ENCODE measurements around the gene FLVCR2. TPM values are rescaled to one million over a fixed set of nuclear protein-coding genes. Genes with fewer than 3 reads are reported as not detected.
A peak's percentile ranks its signal among the peaks of the same experiment; 100 is the strongest.

FLVCR2 gene
- polyA plus RNA-seq, 2 donors, result 1.2 to 2.2 TPM

DNA sequence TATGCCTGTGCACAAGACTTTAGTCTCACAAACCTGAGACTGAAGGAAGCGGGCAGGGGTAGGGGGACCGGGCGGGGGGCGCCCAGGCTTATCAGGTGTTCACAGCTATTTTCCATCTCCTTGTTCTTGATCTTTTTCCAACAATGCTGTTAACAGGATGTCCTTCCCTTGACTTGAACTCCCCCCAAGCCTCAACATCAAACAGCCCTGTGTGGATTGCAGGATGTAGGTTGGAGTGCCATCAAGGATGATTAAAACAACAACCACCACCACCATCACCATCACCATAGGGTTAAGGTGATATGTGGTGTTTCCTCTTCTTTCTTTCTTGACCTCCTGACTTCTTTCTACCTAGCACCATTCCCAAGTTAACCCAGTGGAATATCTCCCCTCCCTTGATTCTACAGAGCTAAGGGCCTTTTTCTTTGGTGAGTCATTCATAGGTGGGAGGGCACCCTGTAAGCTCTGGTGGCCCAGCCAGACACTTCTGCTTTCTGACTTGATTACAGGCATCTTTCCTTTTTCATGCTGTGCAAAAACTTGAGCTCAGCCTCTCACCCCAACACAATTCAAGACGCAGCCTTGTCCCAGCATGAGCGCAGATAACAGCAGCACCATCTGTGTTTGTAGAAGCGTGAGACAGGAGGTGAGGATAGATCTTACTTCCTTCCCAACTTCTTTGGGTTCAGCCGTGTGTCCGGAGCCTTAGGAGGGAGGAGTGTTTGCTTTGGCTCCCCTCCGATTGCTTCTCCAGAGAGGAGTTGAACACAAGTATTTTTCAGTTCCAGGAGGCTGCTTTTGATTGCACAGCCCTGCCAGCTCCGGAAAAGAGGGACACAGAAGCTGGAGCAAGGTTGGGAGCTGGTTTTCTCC, 26.8 kb downstream of the FLVCR2 start:
- Histone ChIP-seq H3K4me3 (ENCODE audit: low read depth in 1 of 2, low read length in 2 of 2) (no peak overlapping the region), H3K36me3 (ENCODE audit: control insufficient read depth in 2 of 2, insufficient read depth in 2 of 2, low read length in 1 of 2) (no peaks in the 10 kb centered on the region), H3K27ac (ENCODE audit: low read depth in 2 of 2, low read length in 1 of 2) (peak overlapping the region in 1 of 2 donors; percentile 63), H3K9me3 (ENCODE audit: control insufficient read depth in 2 of 2, insufficient read depth in 1 of 2, low read depth in 1 of 2, low read length in 1 of 2) (peaks cover 0 to 5% of the 10 kb centered on the region in 2 donors), H3K27me3 (ENCODE audit: control insufficient read depth in 1 of 2, insufficient read depth in 2 of 2, low read length in 2 of 2) (no peaks in the 10 kb centered on the region), H3K4me1 (ENCODE audit: control insufficient read depth in 2 of 2, insufficient read depth in 2 of 2, low read length in 1 of 2) (peaks cover 0 to 4% of the 10 kb centered on the region in 2 donors)
- WGBS, 2 donors, result 52 to 53% methylated on average over 11 of the region's 11 CpGs

DNA sequence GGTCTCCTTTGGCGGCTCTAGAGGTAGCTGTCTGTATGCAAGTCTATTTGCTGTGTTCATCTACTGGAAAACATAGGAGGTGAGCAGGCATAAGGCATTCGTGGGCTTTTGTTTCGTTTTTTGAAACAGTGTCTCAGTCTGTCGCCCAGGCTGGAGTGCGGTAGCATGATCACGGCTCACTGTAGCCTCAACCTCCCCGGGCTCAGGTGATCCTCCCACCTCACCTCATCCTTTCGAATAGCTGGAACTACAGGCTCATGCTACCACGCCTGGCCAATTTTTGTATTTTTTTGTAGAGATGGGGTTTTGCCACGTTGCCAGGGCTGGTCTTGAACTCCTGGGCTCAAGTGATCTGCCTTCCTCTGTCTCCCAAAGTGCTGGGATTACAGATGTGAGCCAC, 27.5 kb downstream of the FLVCR2 start:
- H3K4me3 ChIP-seq (ENCODE audit: low read depth in 1 of 2, low read length in 2 of 2), result no peak overlapping the region
- 71 to 76% methylated on average over 10 of the region's 10 CpGs for WGBS, 2 donors

DNA sequence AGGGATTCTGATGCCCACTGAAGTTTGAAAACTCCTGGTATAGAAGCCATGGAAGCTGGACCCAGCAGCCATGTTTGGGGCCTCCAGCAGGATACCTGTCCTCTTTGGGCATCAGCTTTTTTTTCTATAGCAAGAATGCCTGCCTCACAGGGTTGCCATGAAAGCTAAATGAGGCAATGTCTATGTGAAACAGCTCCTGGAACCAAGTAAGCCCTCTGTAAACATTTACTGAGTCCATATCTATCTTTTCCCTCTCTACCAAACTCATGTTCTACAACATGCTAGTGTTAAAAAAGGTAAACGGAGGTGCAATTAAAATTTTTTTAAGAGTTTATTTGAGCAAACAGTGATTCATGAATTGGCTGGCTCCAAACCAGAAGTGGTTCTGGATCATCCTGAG, 28.6 kb downstream of the FLVCR2 start:
- Histone ChIP-seq H3K36me3 (ENCODE audit: control insufficient read depth in 2 of 2, insufficient read depth in 2 of 2, low read length in 1 of 2) (no peaks in the 10 kb centered on the region), H3K27ac (ENCODE audit: low read depth in 2 of 2, low read length in 1 of 2) (no peak overlapping the region), H3K9me3 (ENCODE audit: control insufficient read depth in 2 of 2, insufficient read depth in 1 of 2, low read depth in 1 of 2, low read length in 1 of 2) (peaks cover 0 to 5% of the 10 kb centered on the region in 2 donors), H3K4me1 (ENCODE audit: control insufficient read depth in 2 of 2, insufficient read depth in 2 of 2, low read length in 1 of 2) (peaks cover 0 to 4% of the 10 kb centered on the region in 2 donors), H3K4me3 (ENCODE audit: low read depth in 1 of 2, low read length in 2 of 2) (no peak overlapping the region), H3K27me3 (ENCODE audit: control insufficient read depth in 1 of 2, insufficient read depth in 2 of 2, low read length in 2 of 2) (no peaks in the 10 kb centered on the region)
- 50 to 73% methylated on average over 1 of the region's 1 CpG for WGBS, 2 donors

More for the DNA sequence above, 27.5 kb downstream of the FLVCR2 start:
- peaks cover 0 to 4% of the 10 kb centered on the region in 2 donors for H3K4me1 ChIP-seq (ENCODE audit: control insufficient read depth in 2 of 2, insufficient read depth in 2 of 2, low read length in 1 of 2)
- peak overlapping the region in 1 of 2 donors; percentile 63 for H3K27ac ChIP-seq (ENCODE audit: low read depth in 2 of 2, low read length in 1 of 2)
- no peaks in the 10 kb centered on the region for H3K36me3 ChIP-seq (ENCODE audit: control insufficient read depth in 2 of 2, insufficient read depth in 2 of 2, low read length in 1 of 2)
- H3K27me3 ChIP-seq (ENCODE audit: control insufficient read depth in 1 of 2, insufficient read depth in 2 of 2, low read length in 2 of 2), result no peaks in the 10 kb centered on the region
- H3K9me3 ChIP-seq (ENCODE audit: control insufficient read depth in 2 of 2, insufficient read depth in 1 of 2, low read depth in 1 of 2, low read length in 1 of 2), result peaks cover 0 to 5% of the 10 kb centered on the region in 2 donors

DNA sequence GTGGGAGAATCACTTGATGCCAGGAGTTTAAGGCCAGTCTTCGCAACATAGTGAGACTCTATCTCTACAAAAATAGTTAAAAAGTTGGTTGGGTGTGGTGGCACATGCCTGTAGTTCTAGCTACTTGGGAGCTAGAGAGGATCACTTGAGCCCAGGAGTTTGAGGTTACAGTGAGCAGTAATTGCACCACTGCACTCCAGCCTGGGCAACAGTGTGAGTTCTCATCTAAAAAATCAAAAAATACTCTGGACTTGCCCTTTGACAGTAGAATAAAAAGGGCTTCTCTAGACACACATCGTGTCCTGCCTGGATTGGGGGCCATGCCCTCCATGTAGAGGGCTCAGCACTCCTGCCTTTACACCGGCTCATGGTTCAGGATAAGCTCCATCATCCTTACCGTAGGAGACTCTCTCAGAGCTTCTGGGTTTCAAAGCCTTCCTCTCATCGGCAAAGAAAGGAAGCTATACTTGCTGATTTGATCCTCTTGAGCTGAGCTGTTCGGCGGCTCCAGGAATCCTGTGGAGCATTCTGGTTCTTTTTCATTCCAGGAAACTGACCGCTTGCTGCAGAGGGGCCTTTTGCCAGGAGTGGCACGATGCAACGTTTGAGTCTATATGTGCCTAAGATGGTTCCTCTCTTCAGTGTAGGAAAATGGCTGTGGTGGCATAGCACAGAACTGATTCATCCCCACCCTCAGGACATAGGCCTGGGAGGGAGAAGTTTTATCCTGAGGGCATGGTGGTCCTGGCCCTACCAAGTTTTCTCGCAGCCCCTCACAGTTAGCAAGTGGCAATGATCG, 29.6 kb downstream of the FLVCR2 start:
- H3K27me3 ChIP-seq (ENCODE audit: control insufficient read depth in 1 of 2, insufficient read depth in 2 of 2, low read length in 2 of 2), result no peaks in the 10 kb centered on the region
- H3K4me3 ChIP-seq (ENCODE audit: low read depth in 1 of 2, low read length in 2 of 2), result no peak overlapping the region
- peaks cover 0 to 4% of the 10 kb centered on the region in 2 donors for H3K4me1 ChIP-seq (ENCODE audit: control insufficient read depth in 2 of 2, insufficient read depth in 2 of 2, low read length in 1 of 2)
- H3K27ac ChIP-seq (ENCODE audit: low read depth in 2 of 2, low read length in 1 of 2), result no peak overlapping the region
- peaks cover 0 to 5% of the 10 kb centered on the region in 2 donors for H3K9me3 ChIP-seq (ENCODE audit: control insufficient read depth in 2 of 2, insufficient read depth in 1 of 2, low read depth in 1 of 2, low read length in 1 of 2)
- WGBS, 2 donors, result 92 to 93% methylated on average over 12 of the region's 12 CpGs
- no peaks in the 10 kb centered on the region for H3K36me3 ChIP-seq (ENCODE audit: control insufficient read depth in 2 of 2, insufficient read depth in 2 of 2, low read length in 1 of 2)

DNA sequence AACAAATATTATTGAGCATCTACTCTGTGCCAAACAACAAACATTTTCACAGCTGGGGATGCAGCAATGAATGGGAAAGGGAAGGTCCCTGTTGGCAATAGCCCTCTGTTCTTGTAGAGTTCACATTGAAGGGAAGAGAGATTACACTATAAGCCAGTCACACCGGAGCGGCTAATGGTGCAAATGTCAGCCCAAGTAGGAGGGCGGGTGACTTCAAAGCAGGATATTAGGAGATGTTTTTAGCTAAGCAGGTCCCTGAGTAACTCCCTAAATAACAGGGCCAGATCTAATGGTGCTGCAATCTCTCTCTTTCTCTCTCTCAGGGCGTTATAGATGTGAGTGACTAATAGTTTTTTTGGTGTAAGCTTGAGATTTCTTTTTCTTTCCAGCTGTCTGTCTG, 30.7 kb downstream of the FLVCR2 start:
- H3K9me3 ChIP-seq (ENCODE audit: control insufficient read depth in 2 of 2, insufficient read depth in 1 of 2, low read depth in 1 of 2, low read length in 1 of 2), result peaks cover 0 to 5% of the 10 kb centered on the region in 2 donors
- no peaks in the 10 kb centered on the region for H3K36me3 ChIP-seq (ENCODE audit: control insufficient read depth in 2 of 2, insufficient read depth in 2 of 2, low read length in 1 of 2)
- peaks cover 0 to 4% of the 10 kb centered on the region in 2 donors for H3K4me1 ChIP-seq (ENCODE audit: control insufficient read depth in 2 of 2, insufficient read depth in 2 of 2, low read length in 1 of 2)
- no peak overlapping the region for H3K4me3 ChIP-seq (ENCODE audit: low read depth in 1 of 2, low read length in 2 of 2)
- WGBS, 2 donors, result 72 to 75% methylated on average over 4 of the region's 4 CpGs
- H3K27ac ChIP-seq (ENCODE audit: low read depth in 2 of 2, low read length in 1 of 2), result no peak overlapping the region
- H3K27me3 ChIP-seq (ENCODE audit: control insufficient read depth in 1 of 2, insufficient read depth in 2 of 2, low read length in 2 of 2), result no peaks in the 10 kb centered on the region

DNA sequence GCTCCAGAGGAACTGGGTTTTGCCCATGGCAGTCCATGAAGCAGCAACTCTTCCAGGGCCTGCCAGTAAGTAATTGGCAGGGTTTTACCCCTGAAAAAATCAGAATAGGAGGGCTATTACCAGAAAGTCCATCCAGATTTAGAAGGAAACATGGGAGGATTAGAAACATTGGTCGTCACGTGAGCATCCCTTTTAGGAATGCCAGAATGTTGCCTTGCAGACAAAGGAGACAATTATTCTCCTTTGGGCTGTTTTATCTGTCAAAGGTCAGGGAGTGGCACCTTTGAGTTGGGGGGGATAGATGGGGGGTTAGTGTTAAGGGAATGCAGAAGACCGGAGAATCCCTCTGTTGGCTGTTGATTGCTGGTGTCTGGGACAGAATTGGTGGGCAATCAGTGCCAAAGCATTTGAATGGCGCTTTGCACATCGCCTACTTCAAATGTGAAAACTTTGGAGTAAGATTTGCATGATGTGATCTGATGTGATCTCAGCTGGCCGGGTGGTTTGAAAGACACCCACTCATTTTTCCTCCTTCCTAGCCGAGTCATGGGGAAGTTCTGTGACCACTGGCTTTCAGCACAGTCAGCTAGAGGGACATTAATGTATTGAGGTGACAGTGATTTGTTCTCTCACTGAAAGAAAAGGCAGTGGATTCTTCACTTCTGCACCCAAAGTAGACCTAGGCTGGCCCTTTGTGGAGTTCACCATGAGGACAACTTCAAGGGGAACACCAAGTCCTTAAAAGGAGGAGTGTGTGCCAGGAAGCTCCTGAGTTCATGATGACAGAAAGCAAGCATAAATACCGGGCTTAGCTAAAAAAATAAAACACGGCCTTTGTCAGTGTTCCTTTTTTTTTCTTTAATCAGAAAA, 31.4 kb downstream of the FLVCR2 start:
- H3K9me3 ChIP-seq (ENCODE audit: control insufficient read depth in 2 of 2, insufficient read depth in 1 of 2, low read depth in 1 of 2, low read length in 1 of 2), result peaks cover 0 to 5% of the 10 kb centered on the region in 2 donors
- H3K36me3 ChIP-seq (ENCODE audit: control insufficient read depth in 2 of 2, insufficient read depth in 2 of 2, low read length in 1 of 2), result no peaks in the 10 kb centered on the region
- WGBS, 2 donors, result 60 to 65% methylated on average over 9 of the region's 9 CpGs
- H3K27ac ChIP-seq (ENCODE audit: low read depth in 2 of 2, low read length in 1 of 2), result no peak overlapping the region
- H3K4me3 ChIP-seq (ENCODE audit: low read depth in 1 of 2, low read length in 2 of 2), result no peak overlapping the region
- H3K27me3 ChIP-seq (ENCODE audit: control insufficient read depth in 1 of 2, insufficient read depth in 2 of 2, low read length in 2 of 2), result no peaks in the 10 kb centered on the region
- peaks cover 0 to 4% of the 10 kb centered on the region in 2 donors for H3K4me1 ChIP-seq (ENCODE audit: control insufficient read depth in 2 of 2, insufficient read depth in 2 of 2, low read length in 1 of 2)

DNA sequence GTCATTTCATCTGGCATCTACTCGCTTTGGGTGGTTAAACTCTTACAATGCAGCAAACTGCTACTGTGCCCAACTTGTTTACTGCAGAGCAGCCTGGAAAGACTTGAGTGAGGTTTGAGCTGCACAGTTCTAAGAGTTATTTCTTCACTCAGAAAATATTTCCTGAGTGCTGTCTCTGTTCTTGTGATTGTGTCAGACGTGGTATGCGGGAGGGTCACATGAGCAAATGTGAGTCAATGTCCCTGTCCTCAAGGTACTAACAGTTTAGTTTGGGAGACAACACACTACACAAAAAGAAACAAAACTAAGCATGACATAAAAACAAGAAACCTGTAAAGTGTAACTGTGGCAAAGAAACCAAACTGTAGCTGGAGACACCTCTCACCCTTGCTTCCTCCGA, 32.4 kb downstream of the FLVCR2 start:
- H3K27ac ChIP-seq (ENCODE audit: low read depth in 2 of 2, low read length in 1 of 2), result peak overlapping the region in 1 of 2 donors; percentile 24

DNA sequence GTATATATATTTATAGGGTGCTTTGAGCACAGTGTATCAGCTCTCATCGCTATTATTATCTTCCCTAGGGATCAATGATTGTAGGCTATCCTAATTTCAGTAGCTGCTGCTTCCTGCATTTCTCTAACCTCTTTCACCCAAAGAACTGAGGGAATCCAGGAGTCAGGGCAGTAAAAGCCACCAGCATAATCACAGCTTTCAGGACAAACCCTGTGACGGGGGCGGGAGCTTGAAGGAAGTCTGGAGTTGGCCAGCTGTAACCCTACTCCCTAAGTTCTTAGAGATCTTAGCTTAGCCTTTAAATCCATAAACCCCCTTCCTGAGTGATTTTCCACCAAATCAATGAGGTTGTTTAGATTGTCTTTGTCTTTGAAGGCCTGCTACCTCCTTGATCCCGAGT, 33.7 kb downstream of the FLVCR2 start:
- H3K27me3 ChIP-seq (ENCODE audit: control insufficient read depth in 1 of 2, insufficient read depth in 2 of 2, low read length in 2 of 2), result no peaks in the 10 kb centered on the region
- 89 to 90% methylated on average over 4 of the region's 4 CpGs for WGBS, 2 donors
- no peaks in the 10 kb centered on the region for H3K4me1 ChIP-seq (ENCODE audit: control insufficient read depth in 2 of 2, insufficient read depth in 2 of 2, low read length in 1 of 2)
- no peak overlapping the region for H3K27ac ChIP-seq (ENCODE audit: low read depth in 2 of 2, low read length in 1 of 2)
- H3K36me3 ChIP-seq (ENCODE audit: control insufficient read depth in 2 of 2, insufficient read depth in 2 of 2, low read length in 1 of 2), result no peaks in the 10 kb centered on the region
- peaks cover 0 to 5% of the 10 kb centered on the region in 2 donors for H3K9me3 ChIP-seq (ENCODE audit: control insufficient read depth in 2 of 2, insufficient read depth in 1 of 2, low read depth in 1 of 2, low read length in 1 of 2)
- no peak overlapping the region for H3K4me3 ChIP-seq (ENCODE audit: low read depth in 1 of 2, low read length in 2 of 2)

More for the DNA sequence above, 32.4 kb downstream of the FLVCR2 start:
- Histone ChIP-seq H3K9me3 (ENCODE audit: control insufficient read depth in 2 of 2, insufficient read depth in 1 of 2, low read depth in 1 of 2, low read length in 1 of 2) (peaks cover 0 to 5% of the 10 kb centered on the region in 2 donors), H3K4me1 (ENCODE audit: control insufficient read depth in 2 of 2, insufficient read depth in 2 of 2, low read length in 1 of 2) (no peaks in the 10 kb centered on the region), H3K36me3 (ENCODE audit: control insufficient read depth in 2 of 2, insufficient read depth in 2 of 2, low read length in 1 of 2) (no peaks in the 10 kb centered on the region), H3K27me3 (ENCODE audit: control insufficient read depth in 1 of 2, insufficient read depth in 2 of 2, low read length in 2 of 2) (no peaks in the 10 kb centered on the region), H3K4me3 (ENCODE audit: low read depth in 1 of 2, low read length in 2 of 2) (no peak overlapping the region)
- WGBS, 2 donors, result 77 to 83% methylated on average over 4 of the region's 4 CpGs

DNA sequence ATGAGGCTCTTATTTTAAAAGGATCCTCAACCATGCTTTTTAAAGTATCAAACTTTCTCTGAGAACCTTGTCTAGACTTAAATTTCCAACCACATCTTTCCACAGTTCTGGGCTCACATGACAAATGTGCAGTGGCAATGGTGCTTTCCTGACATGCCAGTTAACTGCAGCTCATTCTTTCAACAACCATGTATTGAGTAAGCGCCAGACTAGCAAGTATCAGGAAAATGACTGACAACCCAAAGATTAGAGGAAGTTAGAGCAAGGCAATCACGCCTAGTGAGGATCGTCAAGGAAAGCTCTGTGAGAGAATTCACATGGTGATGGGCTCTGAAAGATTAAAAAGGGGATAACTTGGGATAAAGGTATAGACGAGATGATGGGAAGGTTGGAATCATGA, 35.8 kb downstream of the FLVCR2 start:
- Histone ChIP-seq H3K36me3 (ENCODE audit: control insufficient read depth in 2 of 2, insufficient read depth in 2 of 2, low read length in 1 of 2) (no peaks in the 10 kb centered on the region), H3K9me3 (ENCODE audit: control insufficient read depth in 2 of 2, insufficient read depth in 1 of 2, low read depth in 1 of 2, low read length in 1 of 2) (no peaks in the 10 kb centered on the region), H3K27ac (ENCODE audit: low read depth in 2 of 2, low read length in 1 of 2) (no peak overlapping the region), H3K4me1 (ENCODE audit: control insufficient read depth in 2 of 2, insufficient read depth in 2 of 2, low read length in 1 of 2) (no peaks in the 10 kb centered on the region), H3K4me3 (ENCODE audit: low read depth in 1 of 2, low read length in 2 of 2) (no peak overlapping the region), H3K27me3 (ENCODE audit: control insufficient read depth in 1 of 2, insufficient read depth in 2 of 2, low read length in 2 of 2) (no peaks in the 10 kb centered on the region)
- WGBS, 2 donors, result 55 to 66% methylated on average over 4 of the region's 4 CpGs

All from esophagus (tissue), 2 donors.